Right ventricle myocardium inferior (tissue), 1 donor: ENCODE results near the gene CUTA. TPM values are rescaled to one million over a fixed set of nuclear protein-coding genes. Genes with fewer than 3 reads are reported as not detected.
A peak's percentile ranks its signal among the peaks of the same experiment; 100 is the strongest.
"Not testable (repeated sequence)": the region's sequence is repeated elsewhere in the genome, so short reads cannot be mapped to it uniquely, and the experiment has no call there.

Experiments used
- ATAC-seq: fragments of 200-7000 bp; cut with Tn5 transposase; one replicate; pipeline ENCODE4 v1.9.1; 2020; ENCODE audit warnings: mild to moderate bottlenecking, moderate library complexity
- DNase-seq: peaks from one replicate; pipeline ENCODE4 v3.0.0; 2021; ENCODE audit errors: missing footprints
- intact Hi-C: fragments of 100-400 bp; cut with DNase I; formaldehyde crosslinking; loops from one replicate; pipeline ENCODE4 v1.11.0; 2022
- total RNA-seq: library from RNA; stranded (reverse); fragmentation: NEBNext Ultra II Directional; extraction: Animal tissue kit (Norgen Biotek cat#: 25700); gene quantifications from one replicate; pipeline ENCODE4 v1.2.1, GENCODE V29; 2021
- donor health status: DM: no; HTN: yes; CAD: no; lungs with severe emphysema.

The CUTA gene
- total RNA-seq, 1 donor from 2014 or later: 107 TPM

- DNase-seq: no peak
- intact Hi-C loops: loop anchor here (10.0 kb wide), 2 partner anchors 129 to 281 kb away; partner anchors contain the start of genes PFDN6 and WDR46
- ATAC-seq: no peak
These were observed 4.4 kb downstream of the CUTA start for GRCh38 chr6:33413241-33414120.

GRCh38 chr6:33412140-33413009 is 5.5 kb downstream of the CUTA start:
- ATAC-seq (no peak), DNase-seq (no peak)
- intact Hi-C loops: loop anchor here (10.0 kb wide), 2 partner anchors 128 to 282 kb away; partner anchors contain the start of genes PFDN6 and WDR46

GRCh38 chr6:33411632-33412005 is 6.3 kb downstream of the CUTA start:
- intact Hi-C loops: loop anchor here (10.0 kb wide), 2 partner anchors 127 to 283 kb away; partner anchors contain the start of genes PFDN6 and WDR46
- DNase-seq: no peak
- no peak for ATAC-seq

- intact Hi-C loops: loop anchor here (1.0 to 10.0 kb wide), 5 partner anchors 20 to 284 kb away; partner anchors contain the start of genes KIFC1, PFDN6, WDR46 and ZBTB22
- peak; percentile 73 for ATAC-seq
- DNase-seq: peak; percentile 81
These were observed 6.9 kb downstream of the CUTA start, which contains the start of gene PHF1 for GRCh38 chr6:33410711-33411631. Gene PHF1, plus strand, starts transcription at chr6:33411014. Its CDS starts 1,250 bp downstream, at chr6:33412264.

- intact Hi-C loops: loop anchor here (1.0 to 10.0 kb wide), 5 partner anchors 19 to 285 kb away; partner anchors contain the start of genes KIFC1, PFDN6, WDR46 and ZBTB22
- ATAC-seq (peak; percentile 92), DNase-seq (peak; percentile 99)
These were observed 7.7 kb downstream of the CUTA start for GRCh38 chr6:33410050-33410710.

- intact Hi-C loops: no loop called here
- DNase-seq: no peak
- no peak for ATAC-seq
These were observed 10.7 kb downstream of the CUTA start for GRCh38 chr6:33407132-33407718.

GRCh38 chr6:33406126-33406525 is 11.8 kb downstream of the CUTA start:
- no peak for DNase-seq
- intact Hi-C loops: no loop called here
- no peak for ATAC-seq

- intact Hi-C loops: no loop called here
- ATAC-seq (no peak), DNase-seq (no peak)
These were observed 12.4 kb downstream of the CUTA start for GRCh38 chr6:33405386-33405940.

- DNase-seq (no peak), ATAC-seq (no peak)
- intact Hi-C loops: no loop called here
These were observed 13.0 kb downstream of the CUTA start for GRCh38 chr6:33404884-33405283.

- DNase-seq, intact Hi-C loops, ATAC-seq: not testable (repeated sequence)
These were observed 18.0 kb downstream of the CUTA start for GRCh38 chr6:33399881-33400280.

- DNase-seq, intact Hi-C loops, ATAC-seq: not testable (repeated sequence)
These were observed 19.3 kb downstream of the CUTA start for GRCh38 chr6:33398601-33399000.

- intact Hi-C loops: no loop called here
- DNase-seq: no peak
- no peak for ATAC-seq
These were observed 20.4 kb downstream of the CUTA start for GRCh38 chr6:33397541-33397940.

GRCh38 chr6:33392979-33393378 is 24.9 kb downstream of the CUTA start:
- ATAC-seq (no peak), DNase-seq (no peak)
- intact Hi-C loops: no loop called here

- intact Hi-C loops: no loop called here
- ATAC-seq: no peak
- DNase-seq: no peak
These were observed 25.3 kb downstream of the CUTA start for GRCh38 chr6:33392595-33392948.

- ATAC-seq (no peak), DNase-seq (no peak)
- intact Hi-C loops: loop anchor here (1.0 to 2.0 kb wide), 2 partner anchors 18 to 33 kb away; no protein-coding TSS in a partner anchor
These were observed 25.8 kb downstream of the CUTA start for GRCh38 chr6:33391922-33392594.

- peak; percentile 99 for ATAC-seq
- intact Hi-C loops: loop anchor here (1.0 to 2.0 kb wide), 2 partner anchors 19 to 33 kb away; no protein-coding TSS in a partner anchor
- peak; percentile 99 for DNase-seq
These were observed 26.5 kb downstream of the CUTA start, which contains the start of gene KIFC1 for GRCh38 chr6:33391278-33391921. Gene KIFC1, plus strand, starts transcription at chr6:33391823. Its CDS starts 163 bp downstream, at chr6:33391986.
